Measurements from ENCODE around the gene PTRH2. TPM values are rescaled to one million over a fixed set of nuclear protein-coding genes. Genes with fewer than 3 reads are reported as not detected.

The PTRH2 gene
- total RNA-seq, 1 donor from 2014 or later: 125 TPM

GRCh38 chr17:59652119-59652518, 55.1 kb downstream of the PTRH2 start:
- Histone ChIP-seq H3K4me3 (no peak overlapping the region), H3K4me1 (no peaks in the 10 kb centered on the region), H3K36me3 (peaks cover 49 to 90% of the 10 kb centered on the region in 2 donors), H3K9me3 (no peaks in the 10 kb centered on the region), H3K27me3 (no peaks in the 10 kb centered on the region), H3K27ac (no peak overlapping the region)
- no peak for DNase-seq (ENCODE audit: low spot score in 2 of 2)
- intact Hi-C loops (cut with DNase I): no loop called here
- TF ChIP-seq, protein P1, sequence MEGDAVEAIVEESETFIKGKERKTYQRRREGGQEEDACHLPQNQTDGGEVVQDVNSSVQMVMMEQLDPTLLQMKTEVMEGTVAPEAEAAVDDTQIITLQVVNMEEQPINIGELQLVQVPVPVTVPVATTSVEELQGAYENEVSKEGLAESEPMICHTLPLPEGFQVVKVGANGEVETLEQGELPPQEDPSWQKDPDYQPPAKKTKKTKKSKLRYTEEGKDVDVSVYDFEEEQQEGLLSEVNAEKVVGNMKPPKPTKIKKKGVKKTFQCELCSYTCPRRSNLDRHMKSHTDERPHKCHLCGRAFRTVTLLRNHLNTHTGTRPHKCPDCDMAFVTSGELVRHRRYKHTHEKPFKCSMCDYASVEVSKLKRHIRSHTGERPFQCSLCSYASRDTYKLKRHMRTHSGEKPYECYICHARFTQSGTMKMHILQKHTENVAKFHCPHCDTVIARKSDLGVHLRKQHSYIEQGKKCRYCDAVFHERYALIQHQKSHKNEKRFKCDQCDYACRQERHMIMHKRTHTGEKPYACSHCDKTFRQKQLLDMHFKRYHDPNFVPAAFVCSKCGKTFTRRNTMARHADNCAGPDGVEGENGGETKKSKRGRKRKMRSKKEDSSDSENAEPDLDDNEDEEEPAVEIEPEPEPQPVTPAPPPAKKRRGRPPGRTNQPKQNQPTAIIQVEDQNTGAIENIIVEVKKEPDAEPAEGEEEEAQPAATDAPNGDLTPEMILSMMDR (IDR thresholded peaks at IDR 0.05): no peak

- peaks cover 41 to 88% of the 10 kb centered on the region in 2 donors for H3K36me3 ChIP-seq
- intact Hi-C loops (cut with DNase I): no loop called here
Observed at GRCh38 chr17:59651346-59651745, 55.9 kb downstream of the PTRH2 start.

GRCh38 chr17:59650642-59651041, 56.6 kb downstream of the PTRH2 start:
- H3K9me3 ChIP-seq: no peaks in the 10 kb centered on the region
- DNase-seq (ENCODE audit: low spot score in 2 of 2): no peak
- TF ChIP-seq, protein P1 (IDR thresholded peaks at IDR 0.05): no peak
- no peak overlapping the region for H3K27ac ChIP-seq
- no peaks in the 10 kb centered on the region for H3K4me1 ChIP-seq
- H3K27me3 ChIP-seq: no peaks in the 10 kb centered on the region
- intact Hi-C loops (cut with DNase I): no loop called here
- no peak overlapping the region for H3K4me3 ChIP-seq
- peaks cover 36 to 81% of the 10 kb centered on the region in 2 donors for H3K36me3 ChIP-seq

More at GRCh38 chr17:59651346-59651745, 55.9 kb downstream of the PTRH2 start:
- Histone ChIP-seq H3K4me3 (no peak overlapping the region), H3K9me3 (no peaks in the 10 kb centered on the region), H3K27me3 (no peaks in the 10 kb centered on the region), H3K27ac (no peak overlapping the region), H3K4me1 (no peaks in the 10 kb centered on the region)
- TF ChIP-seq, protein P1 (IDR thresholded peaks at IDR 0.05): no peak
- no peak for DNase-seq (ENCODE audit: low spot score in 2 of 2)

DNA sequence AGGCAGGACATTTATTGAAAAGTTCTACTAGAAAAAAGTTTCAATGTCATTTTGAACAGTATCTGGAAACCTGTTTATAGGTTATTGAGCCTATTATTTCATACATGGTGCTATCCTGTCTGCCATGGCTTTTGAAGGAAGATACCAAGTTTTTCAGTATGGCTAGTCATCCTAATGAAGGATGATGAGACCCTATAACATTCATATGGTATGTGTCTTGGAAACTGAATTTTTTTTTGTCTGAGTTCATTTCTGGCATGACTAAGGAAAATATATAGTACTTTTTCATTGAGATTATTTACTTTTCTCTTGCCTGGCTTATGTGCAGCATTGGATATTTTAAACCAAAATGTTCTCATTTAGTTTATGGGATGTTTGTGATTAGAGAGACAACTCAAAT, 57.3 kb downstream of the PTRH2 start:
- Histone ChIP-seq H3K4me3 (no peak overlapping the region), H3K36me3 (peaks cover 34 to 77% of the 10 kb centered on the region in 2 donors), H3K27ac (no peak overlapping the region), H3K27me3 (no peaks in the 10 kb centered on the region), H3K4me1 (peaks cover 0 to 4% of the 10 kb centered on the region in 2 donors), H3K9me3 (no peaks in the 10 kb centered on the region)
- intact Hi-C loops (cut with DNase I): no loop called here
- TF ChIP-seq, protein P1 (IDR thresholded peaks at IDR 0.05): no peak
- no peak for DNase-seq (ENCODE audit: low spot score in 2 of 2)

Other genes with a start within 250 kb of the PTRH2 start
- 4.8 TPM for gene DHX40, start 141.8 kb downstream of the PTRH2 start, total RNA-seq
- 88.7 TPM for gene CLTC, start 87.5 kb downstream of the PTRH2 start, total RNA-seq
- gene VMP1, start 224 bp upstream of the PTRH2 start, total RNA-seq: 183 TPM
- 0.64 TPM for gene TUBD1, start 185.5 kb upstream of the PTRH2 start, total RNA-seq
- 9.3 TPM for gene RPS6KB1, start 185.7 kb upstream of the PTRH2 start, total RNA-seq

Measured in ascending aorta (tissue), 2 donors.